K562 (cell line): ENCODE measurements around the gene HTR2A. TPM values are rescaled to one million over a fixed set of nuclear protein-coding genes. Genes with fewer than 3 reads are reported as not detected.

Source experiments
- ATAC-seq: fragments of 200-7000 bp; cut with Tn5 transposase; 3 replicates; pipeline ENCODE4 v1.9.1; 2020; ENCODE audit warnings: moderate library complexity
- BruUV-seq: library from RNA; stranded (reverse); fragments of 400-500 nt; replicated peaks from 2 replicates; lab custom pipeline; 2021; lab: Mats Ljungman, UMichigan
- CTCF ChIA-PET: fragments of 300-600 bp; formaldehyde crosslinking; extraction: SDS; loops from one replicate; lab custom pipeline; 2021; ENCODE audit warnings: low intra/inter-chr PET ratio; lab: Yijun Ruan, JAX
- POLR2A ChIA-PET: fragments of 300-600, 350-650 bp; sonication (Branson Sonifier 250); formaldehyde crosslinking; extraction: SDS; loops from one replicate; lab custom pipeline; 2021; ENCODE audit warnings: antibody characterized with exemption, inconsistent platforms; lab: Yijun Ruan, JAX
- DNase-seq, 4 experiments: peaks; one replicate each; pipeline versions ENCODE4 v3.0.0 to v3.0.0-alpha.2; 2011 to 2018; ENCODE audit warnings: low spot score in 3 of 4, mixed read lengths in 3 of 4; ENCODE audit errors: extremely low read depth in 1 of 4
- FAIRE-seq: peaks from 2 replicates; lab custom pipeline; 2011; peaks lifted over from hg19 to GRCh38; lab: Jason Lieb, UNC
- H2AFZ ChIP-seq: 2 replicates; pipeline ENCODE4 v1.6.0; 2011; ENCODE audit warnings: low read depth, low read length, control low read depth, inconsistent platforms
- H3K27ac ChIP-seq: fragments of 200-600 bp; 3 replicates; pipeline ENCODE4 v1.8.0; 2011; ENCODE audit warnings: low read depth, mild to moderate bottlenecking, control low read depth, inconsistent platforms, low read length, moderate library complexity, mixed read lengths; ENCODE audit errors: extremely low read depth
- H3K27me3 ChIP-seq, 2 experiments: fragments of 300-600 bp in 1 of 2; 2 replicates in 1 of 2; 3 replicates in 1 of 2; pipeline versions ENCODE4 v1.6.0 to v1.8.0; 2011; ENCODE audit warnings: inconsistent platforms in 2 of 2, low read length in 2 of 2, mild to moderate bottlenecking in 1 of 2, mixed read lengths in 1 of 2, moderate library complexity in 1 of 2; ENCODE audit not compliant: control insufficient read depth in 2 of 2, insufficient read depth in 2 of 2
- H3K36me3 ChIP-seq: fragments of 300-600 bp; 3 replicates; pipeline ENCODE4 v1.8.0; 2011; ENCODE audit warnings: mild to moderate bottlenecking, low read length, inconsistent platforms; ENCODE audit not compliant: control insufficient read depth, insufficient read depth
- H3K4me1 ChIP-seq, 2 experiments: fragments of 200-600 bp in 1 of 2; replicated peaks in 1 of 2; 2 replicates in 1 of 2; 3 replicates in 1 of 2; pipeline versions ENCODE4 v1.5.1 to v1.8.0; 2011; ENCODE audit warnings: inconsistent platforms in 2 of 2, low read length in 2 of 2, mild to moderate bottlenecking in 1 of 2, mixed read lengths in 1 of 2, moderate library complexity in 1 of 2; ENCODE audit not compliant: control insufficient read depth in 2 of 2, insufficient read depth in 2 of 2
- H3K4me2 ChIP-seq: 2 replicates; pipeline ENCODE4 v1.6.1; 2011; ENCODE audit warnings: low read length, control low read depth, inconsistent platforms, mixed read lengths; ENCODE audit not compliant: insufficient read depth
- H3K4me3 ChIP-seq: fragments of 200-600 bp; sonication (generic), shearing (Covaris generic); 2 replicates; pipeline ENCODE4 v1.5.1; 2016; ENCODE audit warnings: control low read depth, inconsistent platforms
- H3K79me2 ChIP-seq: fragments of 200-600 bp; 3 replicates; pipeline ENCODE4 v1.8.0; 2011; ENCODE audit warnings: low read length, inconsistent platforms; ENCODE audit not compliant: control insufficient read depth, insufficient read depth
- H3K9ac ChIP-seq, 2 experiments: 2 replicates each; pipeline versions ENCODE4 v1.6.0 to v1.6.1; 2011; ENCODE audit warnings: low read depth in 2 of 2, low read length in 2 of 2, control low read depth in 1 of 2, inconsistent platforms in 1 of 2, mild to moderate bottlenecking in 1 of 2, mixed read lengths in 1 of 2; ENCODE audit not compliant: insufficient read depth in 1 of 2
- H3K9me1 ChIP-seq: one replicate; pipeline ENCODE4 v1.6.0; 2011; ENCODE audit warnings: inconsistent platforms, mild to moderate bottlenecking, low read length, moderate library complexity; ENCODE audit not compliant: control insufficient read depth, insufficient read depth
- H3K9me3 ChIP-seq: replicated peaks from 2 replicates; pipeline ENCODE4 v1.5.1; 2011; ENCODE audit warnings: low read depth, low read length, inconsistent platforms; ENCODE audit not compliant: control insufficient read depth, insufficient read depth
- H4K20me1 ChIP-seq: replicated peaks from 2 replicates; pipeline ENCODE4 v1.6.1; 2011; ENCODE audit warnings: low read length, inconsistent platforms, mixed read lengths; ENCODE audit not compliant: control insufficient read depth, insufficient read depth
- FOXA1 ChIP-seq: fragments of 450-650 bp; IDR thresholded peaks from 2 replicates; pipeline ENCODE4 v1.6.1; 2016; ENCODE audit warnings: mild to moderate bottlenecking, borderline replicate concordance
- HDGF ChIP-seq: fragments of 450-650 bp; IDR thresholded peaks from 2 replicates; pipeline ENCODE4 v1.6.1; 2016
- HOXB6 ChIP-seq: fragments of 250-450 bp; sonication (Bioruptor Pico); IDR thresholded peaks from 2 replicates; pipeline ENCODE4 v1.5.1; 2022; ENCODE audit warnings: mild to moderate bottlenecking, borderline replicate concordance
- HSF4 ChIP-seq: fragments of 250-450 bp; sonication (Bioruptor Pico); IDR thresholded peaks from 2 replicates; pipeline ENCODE4 v2.1.2; 2022; ENCODE audit warnings: mild to moderate bottlenecking, moderate library complexity, borderline replicate concordance
- LCOR ChIP-seq: sonication (generic); formaldehyde crosslinking; IDR thresholded peaks from 2 replicates; pipeline ENCODE4 v1.8.0; 2022; ENCODE audit warnings: mild to moderate bottlenecking, missing genetic modification reagents
- MAFK ChIP-seq: IDR thresholded peaks from 2 replicates; pipeline ENCODE4 v1.6.1; 2011; ENCODE audit warnings: low read length, improper control_type of control experiment
- MCM2 ChIP-seq: fragments of 450-650 bp; IDR thresholded peaks from 2 replicates; pipeline ENCODE4 v1.6.1; 2017; ENCODE audit warnings: low read depth, mild to moderate bottlenecking
- NCOA4 ChIP-seq: fragments of 450-650 bp; IDR thresholded peaks from 2 replicates; pipeline ENCODE4 v1.6.1; 2018; ENCODE audit warnings: mild to moderate bottlenecking; ENCODE audit not compliant: partially characterized antibody
- SAP30 ChIP-seq: fragments of 200-600 bp; sonication (generic); IDR thresholded peaks from 2 replicates; pipeline ENCODE4 v1.6.1; 2012; ENCODE audit warnings: borderline replicate concordance, low read depth, mild to moderate bottlenecking, moderate library complexity, low read length, control low read depth, inconsistent platforms; ENCODE audit not compliant: insufficient read depth, poor library complexity, severe bottlenecking
- SMAD4 ChIP-seq: fragments of 250-450 bp; sonication (Bioruptor Pico); conservative IDR thresholded peaks from 2 replicates; pipeline ENCODE4 v1.8.0; 2021; ENCODE audit warnings: inconsistent platforms, mild to moderate bottlenecking, moderate library complexity
- TAF15 ChIP-seq: fragments of 200-400 bp; formaldehyde crosslinking; IDR thresholded peaks from 2 replicates; pipeline ENCODE4 v1.6.1; 2017; ENCODE audit warnings: mild to moderate bottlenecking, low read depth, low read length, moderate library complexity
- ZNF57 ChIP-seq: fragments of 450-650 bp; formaldehyde crosslinking; IDR thresholded peaks from 2 replicates; pipeline ENCODE4 v1.4.0; 2020; ENCODE audit warnings: mild to moderate bottlenecking, moderate library complexity
- ZNF766 ChIP-seq: fragments of 200-800 bp; sonication (Bioruptor generic); conservative IDR thresholded peaks from 2 replicates; pipeline ENCODE4 v1.6.1; 2016; ENCODE audit warnings: missing genetic modification characterization, missing compliant biosample characterization
- WGBS: fragments of 100-300 bp; shearing (Covaris generic); methylation state at CpG from one replicate; pipeline ENCODE4 v1.1.6; 2016; ENCODE audit warnings: low coverage, mixed read lengths; ENCODE audit not compliant: insufficient coverage; ENCODE audit errors: missing lambda C conversion rate; 5-methylcytosine and 5-hydroxymethylcytosine counted together
- in situ Hi-C: fragments of 300-500 bp; cut with MboI; formaldehyde crosslinking; loops from 4 replicates; pipeline ENCODE4 v1.15.0; 2018; ENCODE audit warnings: inconsistent platforms, mixed read lengths
- intact Hi-C: fragments of 100-400 bp; cut with micrococcal nuclease; formaldehyde crosslinking; loops from 2 replicates; pipeline ENCODE4 v1.14.2; 2022
- polyA plus RNA-seq, 8 experiments: library from polyadenylated mRNA; depleted of rRNA in 4 of 8; stranded (reverse) in 5 of 8; unstranded in 3 of 8; fragments of >200 nt; fragmentation: Nextera tagmentation in 2 of 8; fragmentation: Illumina TruSeq in 1 of 8; extraction: Ambion mirVana in 2 of 8; extraction: Trizol in 1 of 8; gene quantifications; 2 replicates each; pipeline versions ENCODE4 v1.2.1 to v1.2.3, GENCODE V29; 2011 to 2014; ENCODE audit warnings: inconsistent platforms in 1 of 8, missing spikeins in 1 of 8
- total RNA-seq, 7 experiments: library from RNA; depleted of rRNA in 6 of 7; stranded (reverse); fragments of >200 nt in 6 of 7; fragmentation: Illumina TruSeq in 2 of 7; extraction: Trizol in 2 of 7; gene quantifications; 2 replicates each; pipeline versions ENCODE4 v1.2.1 to v1.2.3, GENCODE V29; 2011 to 2021; ENCODE audit warnings: low replicate concordance in 1 of 7
- TF ChIP-seq, protein P1 (sequence below), 2 experiments: fragments of 450-650 bp in 1 of 2; sonication (generic) in 1 of 2; formaldehyde crosslinking in 1 of 2; IDR thresholded peaks in 1 of 2; conservative IDR thresholded peaks in 1 of 2; 2 replicates each; pipeline versions ENCODE4 v1.6.1 to v1.8.1; 2016 to 2023; ENCODE audit warnings: mild to moderate bottlenecking in 2 of 2, moderate library complexity in 2 of 2, inconsistent platforms in 1 of 2, missing genetic modification reagents in 1 of 2
- TF ChIP-seq, protein P2 (sequence below): sonication (generic); formaldehyde crosslinking; IDR thresholded peaks from 2 replicates; pipeline ENCODE4 v1.9.0; 2022; ENCODE audit warnings: mild to moderate bottlenecking, missing genetic modification reagents
- TF ChIP-seq, protein P3 (sequence below): fragments of 450-650 bp; formaldehyde crosslinking; IDR thresholded peaks from 2 replicates; pipeline ENCODE4 v1.4.0; 2022; ENCODE audit warnings: mild to moderate bottlenecking, moderate library complexity
- TF ChIP-seq, protein P4 (sequence below): IDR thresholded peaks from 2 replicates; pipeline ENCODE4 v1.6.1; 2011; ENCODE audit not compliant: insufficient read length; ENCODE audit errors: extremely low read depth
- TF ChIP-seq, protein P5 (sequence below): fragments of 250-450 bp; sonication (Bioruptor Pico); IDR thresholded peaks from 2 replicates; pipeline ENCODE4 v1.6.1; 2021; ENCODE audit warnings: mild to moderate bottlenecking

The HTR2A gene
- total and polyA plus RNA-seq, 9 of the 15 experiments (the other 6 are each of a cell fraction or from before 2014, with no cell fraction given) = not detected

DNA sequence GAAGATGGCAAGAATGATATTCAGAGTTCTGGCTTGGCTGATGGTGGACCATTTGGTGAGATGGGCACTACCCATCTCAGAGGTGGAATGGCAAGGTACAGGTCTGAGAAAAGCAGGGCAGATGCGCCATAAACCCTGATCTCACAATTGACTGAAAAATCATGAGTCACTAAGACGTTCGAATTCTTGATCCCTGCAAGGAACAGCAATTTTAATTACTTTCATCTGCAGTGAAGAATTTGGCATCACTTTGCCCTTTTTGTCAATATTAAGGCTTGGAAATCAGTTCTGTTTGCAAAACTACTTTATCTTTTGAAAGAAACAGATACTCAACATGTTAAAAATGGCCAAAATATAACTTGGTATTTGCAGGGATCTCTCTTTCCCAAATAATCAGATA lies 38.1 kb downstream of the HTR2A start (continued):
- TF ChIP-seq LCOR (CRISPR knock-in tag) = no peak
- TF ChIP-seq MAFK = no peak

DNA sequence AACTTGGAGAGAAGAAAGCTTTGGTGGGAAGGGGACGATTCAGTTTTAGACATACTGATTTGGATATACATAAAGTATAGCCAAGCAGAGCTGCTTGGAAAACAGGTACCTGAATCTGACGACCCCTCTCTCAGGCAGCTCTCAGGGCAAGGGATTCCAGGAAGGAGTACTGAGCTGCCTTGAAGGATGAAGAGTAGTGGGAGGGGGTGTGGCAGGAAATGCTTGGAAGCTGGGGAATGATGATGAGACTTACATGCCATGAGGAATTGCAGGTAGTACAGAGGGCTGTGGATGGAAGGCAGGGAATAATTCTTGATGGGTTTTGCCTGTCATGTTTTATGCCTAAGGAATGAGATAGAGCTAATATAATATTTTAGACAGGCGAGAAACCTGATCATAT lies 38.7 kb downstream of the HTR2A start:
- no peak for FAIRE-seq
- ChIA-PET POLR2A (interaction anchor here (1.2 kb wide), 1 partner anchor 31 kb away, joined by 3 read pairs; no protein-coding TSS in a partner anchor), CTCF (no interaction called here)
- no peak overlapping the region for H3K9ac ChIP-seq
- no peak overlapping the region for H3K27ac ChIP-seq
- H2AFZ ChIP-seq = no peak overlapping the region
- no peaks in the 10 kb centered on the region for H3K9me1 ChIP-seq
- BruUV-seq = no TSS peak
- 0% methylated on average over 3 of the region's 3 CpGs for WGBS
- no peak overlapping the region for H3K4me3 ChIP-seq
- intact Hi-C loops (no loop called here), in situ Hi-C loops (no loop called here)
- no peaks in the 10 kb centered on the region for H3K4me1 ChIP-seq
- no peak for DNase-seq
- no peaks in the 10 kb centered on the region for H4K20me1 ChIP-seq
- no peak overlapping the region for H3K4me2 ChIP-seq
- no peaks in the 10 kb centered on the region for H3K9me3 ChIP-seq
- no peak for ATAC-seq
- H3K36me3 ChIP-seq = no peaks in the 10 kb centered on the region
- H3K79me2 ChIP-seq = no peaks in the 10 kb centered on the region
- H3K27me3 ChIP-seq = no peaks in the 10 kb centered on the region
- TF ChIP-seq NCOA4 (no peak), MCM2 (no peak), HOXB6 (CRISPR knock-in tag) (no peak), HDGF (no peak), SAP30 (no peak), ZNF766 (no peak), TAF15 (no peak), HSF4 (CRISPR knock-in tag) (no peak), FOXA1 (no peak), ZNF57 (CRISPR knock-in tag) (no peak), SMAD4 (CRISPR knock-in tag) (no peak)
- TF ChIP-seq, protein P1, sequence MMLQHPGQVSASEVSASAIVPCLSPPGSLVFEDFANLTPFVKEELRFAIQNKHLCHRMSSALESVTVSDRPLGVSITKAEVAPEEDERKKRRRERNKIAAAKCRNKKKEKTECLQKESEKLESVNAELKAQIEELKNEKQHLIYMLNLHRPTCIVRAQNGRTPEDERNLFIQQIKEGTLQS (IDR thresholded peaks at IDR 0.05) = no peak
- TF ChIP-seq, protein P1 (CRISPR knock-in tag; conservative IDR thresholded peaks at IDR 0.05) = no peak
- TF ChIP-seq, protein P2, sequence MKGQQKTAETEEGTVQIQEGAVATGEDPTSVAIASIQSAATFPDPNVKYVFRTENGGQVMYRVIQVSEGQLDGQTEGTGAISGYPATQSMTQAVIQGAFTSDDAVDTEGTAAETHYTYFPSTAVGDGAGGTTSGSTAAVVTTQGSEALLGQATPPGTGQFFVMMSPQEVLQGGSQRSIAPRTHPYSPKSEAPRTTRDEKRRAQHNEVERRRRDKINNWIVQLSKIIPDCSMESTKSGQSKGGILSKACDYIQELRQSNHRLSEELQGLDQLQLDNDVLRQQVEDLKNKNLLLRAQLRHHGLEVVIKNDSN = no peak
- TF ChIP-seq, protein P3, sequence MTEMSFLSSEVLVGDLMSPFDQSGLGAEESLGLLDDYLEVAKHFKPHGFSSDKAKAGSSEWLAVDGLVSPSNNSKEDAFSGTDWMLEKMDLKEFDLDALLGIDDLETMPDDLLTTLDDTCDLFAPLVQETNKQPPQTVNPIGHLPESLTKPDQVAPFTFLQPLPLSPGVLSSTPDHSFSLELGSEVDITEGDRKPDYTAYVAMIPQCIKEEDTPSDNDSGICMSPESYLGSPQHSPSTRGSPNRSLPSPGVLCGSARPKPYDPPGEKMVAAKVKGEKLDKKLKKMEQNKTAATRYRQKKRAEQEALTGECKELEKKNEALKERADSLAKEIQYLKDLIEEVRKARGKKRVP = no peak
- TF ChIP-seq, protein P4, sequence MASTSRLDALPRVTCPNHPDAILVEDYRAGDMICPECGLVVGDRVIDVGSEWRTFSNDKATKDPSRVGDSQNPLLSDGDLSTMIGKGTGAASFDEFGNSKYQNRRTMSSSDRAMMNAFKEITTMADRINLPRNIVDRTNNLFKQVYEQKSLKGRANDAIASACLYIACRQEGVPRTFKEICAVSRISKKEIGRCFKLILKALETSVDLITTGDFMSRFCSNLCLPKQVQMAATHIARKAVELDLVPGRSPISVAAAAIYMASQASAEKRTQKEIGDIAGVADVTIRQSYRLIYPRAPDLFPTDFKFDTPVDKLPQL = no peak
- TF ChIP-seq, protein P5, sequence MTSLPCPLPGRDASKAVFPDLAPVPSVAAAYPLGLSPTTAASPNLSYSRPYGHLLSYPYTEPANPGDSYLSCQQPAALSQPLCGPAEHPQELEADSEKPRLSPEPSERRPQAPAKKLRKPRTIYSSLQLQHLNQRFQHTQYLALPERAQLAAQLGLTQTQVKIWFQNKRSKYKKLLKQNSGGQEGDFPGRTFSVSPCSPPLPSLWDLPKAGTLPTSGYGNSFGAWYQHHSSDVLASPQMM = no peak
